T47D (cell line): Measurements from ENCODE around the gene TRIL.

Source experiments
- DNase-seq, 2 experiments: peaks; one replicate each; pipeline versions ENCODE4 v3.0.0 to v3.0.0-alpha.2; 2011 to 2012; ENCODE audit warnings: low read depth in 1 of 2, low spot score in 1 of 2
- JUND ChIP-seq: IDR thresholded peaks from 2 replicates; pipeline ENCODE4 v1.6.1; 2012; ENCODE audit warnings: low read depth
- in situ Hi-C: cut with HindIII; loops from 2 replicates; pipeline ENCODE4 v1.10.0; 2016; ENCODE audit warnings: low sequenced_read_pairs, low pct_unique_long_range_greater_than_20kb

TRIL gene

DNA sequence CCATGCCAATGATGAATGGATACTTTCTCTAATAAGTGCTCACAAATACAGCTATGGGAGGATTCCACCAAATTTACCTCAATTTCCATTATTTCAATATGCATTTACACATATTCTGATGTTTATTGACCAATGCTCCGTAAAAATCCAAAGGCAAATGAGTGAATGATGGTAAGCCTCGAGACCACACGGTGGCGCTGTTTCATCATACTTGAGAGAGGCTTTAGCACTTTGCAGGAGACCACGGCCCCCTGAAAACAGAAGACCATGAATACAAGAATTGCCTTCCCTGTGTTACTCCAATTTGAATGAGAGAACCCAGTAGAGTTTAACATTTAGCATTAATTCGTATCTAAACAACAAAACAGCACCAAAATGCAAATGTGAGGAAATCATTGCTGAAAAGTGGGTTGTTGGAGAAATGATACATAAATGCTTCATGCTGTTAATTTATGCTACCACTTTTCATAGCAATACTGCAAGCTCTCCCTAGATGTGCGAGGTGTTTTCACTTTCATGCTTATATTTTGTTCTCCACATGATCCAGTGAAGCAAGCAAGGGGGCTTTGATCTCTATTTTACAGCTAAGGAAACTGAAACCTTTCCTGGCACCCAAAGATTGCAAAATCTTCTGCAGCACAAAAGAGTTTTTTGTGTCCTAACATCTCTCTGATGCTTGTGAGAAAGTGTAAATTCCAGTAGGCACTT is 35.4 kb downstream of the TRIL start:
- DNase-seq, result peak; percentile 63 to 90
- in situ Hi-C loops, result no loop called here

DNA sequence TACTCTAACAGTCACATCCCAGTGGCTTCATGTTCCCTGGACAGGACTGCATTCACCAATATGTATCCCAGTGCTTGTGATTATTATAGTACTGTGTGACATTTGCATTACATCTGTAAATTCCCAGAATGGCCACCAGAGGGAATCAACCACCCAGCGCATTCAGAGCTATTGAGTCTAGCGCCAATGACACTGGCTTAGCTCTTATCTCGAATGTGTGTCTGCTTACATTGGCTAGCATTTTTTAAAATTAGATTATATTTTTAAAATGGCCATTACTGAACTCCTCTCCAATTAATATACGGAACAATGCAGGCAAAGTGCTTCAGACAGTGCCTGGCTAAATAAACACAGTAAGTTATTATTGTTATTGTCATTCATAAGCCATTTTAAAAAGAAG is 36.3 kb downstream of the TRIL start:
- in situ Hi-C loops, result no loop called here
- DNase-seq, result peak; percentile 79 to 87
- TF ChIP-seq JUND, result no peak

More for the DNA sequence above, 35.4 kb downstream of the TRIL start:
- no peak for TF ChIP-seq JUND

DNA sequence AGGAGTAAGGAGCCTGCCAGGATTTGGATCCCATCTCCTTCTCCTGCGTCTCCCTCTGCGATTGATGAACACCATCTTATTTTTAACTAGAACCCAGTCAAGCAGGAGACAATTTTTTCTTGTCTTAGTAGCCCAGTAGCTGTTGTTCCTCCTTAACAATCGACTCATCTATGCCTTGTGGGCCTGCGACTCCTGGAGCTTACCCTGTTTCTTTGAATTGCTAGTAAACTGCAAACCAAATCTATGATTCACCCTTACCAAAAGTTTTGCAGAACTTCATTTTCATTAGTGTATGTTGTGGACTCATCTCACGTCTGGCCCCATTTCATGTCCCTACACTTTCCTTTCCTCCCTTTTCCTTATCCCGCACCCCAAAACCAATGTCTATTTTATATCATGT is 37.7 kb downstream of the TRIL start:
- no peak for TF ChIP-seq JUND
- in situ Hi-C loops, result no loop called here
- no peak for DNase-seq

DNA sequence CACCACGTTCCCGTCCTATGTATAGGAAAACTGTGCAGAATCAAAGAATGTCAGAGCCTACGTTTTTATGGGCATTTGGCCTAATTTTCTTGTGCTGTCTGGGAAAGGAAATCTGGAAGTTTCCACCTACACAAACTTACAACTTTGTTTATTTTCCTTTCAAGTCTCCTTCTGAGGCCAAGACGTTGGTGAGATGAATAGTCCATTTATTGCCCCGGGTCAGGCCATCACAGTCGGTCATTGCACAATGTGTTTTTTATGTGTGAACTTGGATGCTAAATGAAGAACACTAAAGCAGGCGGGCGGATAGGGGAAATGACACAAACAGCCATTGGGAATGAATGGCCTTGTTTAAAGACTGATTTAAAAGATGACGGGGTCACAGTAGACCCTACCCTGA is 38.6 kb downstream of the TRIL start:
- in situ Hi-C loops, result no loop called here
- no peak for TF ChIP-seq JUND
- DNase-seq, result no peak

GRCh38 chr7:28908775-28909174 is 49.4 kb downstream of the TRIL start:
- in situ Hi-C loops, result no loop called here
- TF ChIP-seq JUND, result no peak
- DNase-seq, result no peak

DNA sequence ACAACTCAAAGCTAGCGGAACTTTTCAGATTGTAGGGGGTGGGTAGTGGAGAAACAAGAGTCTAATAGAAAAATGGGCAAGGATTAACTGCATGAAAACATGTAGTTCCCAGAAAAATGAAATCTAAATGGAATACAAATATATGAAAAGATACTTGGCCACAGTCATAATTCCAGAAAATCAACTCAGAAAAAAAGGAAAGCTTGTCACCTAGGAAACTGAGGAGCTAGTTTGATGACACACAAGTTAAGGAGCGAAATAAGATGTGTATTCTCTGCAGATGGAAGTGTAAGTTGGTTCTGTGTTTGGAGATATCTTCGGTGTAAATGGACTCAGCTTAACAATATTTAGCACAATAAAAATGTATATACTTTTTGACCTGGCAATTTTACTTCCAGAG is 52.7 kb downstream of the TRIL start:
- no peak for TF ChIP-seq JUND
- no peak for DNase-seq
- in situ Hi-C loops, result no loop called here

GRCh38 chr7:28904578-28905048 is 53.5 kb downstream of the TRIL start:
- DNase-seq, result no peak
- no peak for TF ChIP-seq JUND
- in situ Hi-C loops, result no loop called here

DNA sequence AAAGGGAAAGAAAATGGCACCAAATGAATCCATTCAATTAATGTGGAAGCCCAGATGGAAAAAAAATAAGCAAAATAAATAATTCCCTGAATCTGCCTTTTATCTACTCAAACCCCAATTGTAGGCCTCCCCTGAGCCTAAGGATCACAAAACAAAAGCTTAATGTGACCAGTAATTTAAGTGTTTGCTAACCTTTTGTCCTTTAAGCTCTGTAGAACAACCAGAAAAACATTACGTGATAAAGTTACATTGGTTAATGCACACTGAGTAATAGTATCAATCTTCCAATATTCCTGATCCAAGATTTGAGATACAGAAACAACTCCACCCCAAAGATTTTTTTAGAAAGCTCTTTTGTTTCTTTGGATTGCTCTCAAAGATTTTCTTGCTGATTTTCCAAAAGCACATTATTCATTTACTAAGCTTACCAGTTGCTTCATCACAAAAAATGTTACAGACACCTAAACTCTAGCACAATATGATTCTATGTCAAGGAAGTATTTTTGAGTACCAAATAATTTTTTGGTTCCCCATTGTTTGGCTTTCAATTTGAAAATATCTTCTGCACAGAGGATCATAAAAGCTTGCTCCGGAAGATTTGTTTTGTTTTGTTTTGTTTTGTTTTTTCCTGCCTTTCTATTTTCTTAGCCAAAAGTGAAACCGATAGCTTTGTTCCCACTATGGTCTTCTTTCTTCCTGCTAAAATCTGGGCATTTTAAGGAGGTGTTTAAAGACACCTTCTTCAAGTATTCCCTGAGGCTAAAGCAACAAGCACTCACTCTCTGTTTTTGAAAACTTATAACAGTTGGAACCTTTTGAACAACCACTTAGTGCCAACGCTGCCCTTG is 54.2 kb downstream of the TRIL start:
- in situ Hi-C loops, result no loop called here
- no peak for TF ChIP-seq JUND
- no peak for DNase-seq
